Spinal cord (tissue), 10 donors: Measurements from ENCODE around the gene FCHSD1. TPM values are rescaled to one million over a fixed set of nuclear protein-coding genes. Genes with fewer than 3 reads are reported as not detected.

ENCODE experiments used
- DNase-seq, 6 donors: peaks; one replicate each; pipeline versions ENCODE4 v3.0.0 to v3.0.0-alpha.2; 2013 to 2015; ENCODE audit warnings: low spot score in 6 of 6, low read depth in 4 of 6
- H3K27ac ChIP-seq: one replicate; pipeline ENCODE4 v1.5.1; 2013; ENCODE audit warnings: low read depth, low read length, control low read depth
- H3K27me3 ChIP-seq: one replicate; pipeline ENCODE4 v1.6.1; 2013; ENCODE audit warnings: low read length; ENCODE audit not compliant: control insufficient read depth, insufficient read depth
- H3K36me3 ChIP-seq: one replicate; pipeline ENCODE4 v1.6.1; 2013; ENCODE audit warnings: low read length; ENCODE audit not compliant: control insufficient read depth, insufficient read depth
- H3K4me1 ChIP-seq: one replicate; pipeline ENCODE4 v1.6.1; 2013; ENCODE audit warnings: low read length; ENCODE audit not compliant: control insufficient read depth, insufficient read depth
- H3K4me3 ChIP-seq: one replicate; pipeline ENCODE4 v1.5.1; 2013; ENCODE audit warnings: low read depth, low read length, control low read depth
- H3K9me3 ChIP-seq: one replicate; pipeline ENCODE4 v1.6.1; 2013; ENCODE audit warnings: low read length; ENCODE audit not compliant: control insufficient read depth, insufficient read depth
- WGBS: methylation state at CpG from one replicate; pipeline ENCODE4 v1.1.5; 2013; ENCODE audit warnings: missing lambda C conversion rate; ENCODE audit not compliant: insufficient coverage; 5-methylcytosine and 5-hydroxymethylcytosine counted together
- polyA plus RNA-seq, 2 donors: library from polyadenylated mRNA; unstranded; fragments of 120-200 nt; gene quantifications; one replicate each; pipeline ENCODE4 v1.2.1, GENCODE V29; 2013; ENCODE audit not compliant: insufficient read length in 2 of 2
- total RNA-seq, 2 donors: library from RNA; depleted of rRNA in 1 of 2; stranded (reverse); fragments of 120-200 nt in 1 of 2; fragments of >200 nt in 1 of 2; gene quantifications; one replicate each; pipeline versions ENCODE4 v1.2.3 to v1.2.4, GENCODE V29; 2013 to 2014
- donor health status: healthy.

Gene FCHSD1
- total and polyA plus RNA-seq, 4 donors, result 8.1 to 20.0 (median 13.3) TPM

GRCh38 chr5:141691286-141691866 lies 40.2 kb upstream of the FCHSD1 start:
- no peak overlapping the region for H3K4me3 ChIP-seq
- peaks cover 2% of the 10 kb centered on the region for H3K27me3 ChIP-seq
- WGBS, result 63% methylated on average over 7 of the region's 9 CpGs
- H3K36me3 ChIP-seq, result no peaks in the 10 kb centered on the region
- no peak overlapping the region for H3K27ac ChIP-seq
- no peak for DNase-seq
- peaks cover 41% of the 10 kb centered on the region for H3K4me1 ChIP-seq
- H3K9me3 ChIP-seq, result no peaks in the 10 kb centered on the region

- 71% methylated on average over 2 of the region's 3 CpGs for WGBS
- no peak for DNase-seq
- Histone ChIP-seq H3K27me3 (peaks cover 2% of the 10 kb centered on the region), H3K4me3 (no peak overlapping the region), H3K36me3 (no peaks in the 10 kb centered on the region), H3K4me1 (peaks cover 16% of the 10 kb centered on the region), H3K27ac (no peak overlapping the region), H3K9me3 (no peaks in the 10 kb centered on the region)
Observed at GRCh38 chr5:141686648-141687416, 35.6 kb upstream of the FCHSD1 start.

- Histone ChIP-seq H3K36me3 (no peaks in the 10 kb centered on the region), H3K27me3 (peaks cover 2% of the 10 kb centered on the region), H3K27ac (no peak overlapping the region), H3K4me1 (peaks cover 27% of the 10 kb centered on the region), H3K9me3 (no peaks in the 10 kb centered on the region), H3K4me3 (no peak overlapping the region)
- WGBS, result 100% methylated on average over 1 of the region's 1 CpG
- DNase-seq, result no peak
Observed at GRCh38 chr5:141685591-141685990, 34.4 kb upstream of the FCHSD1 start.

- Histone ChIP-seq H3K27ac (no peak overlapping the region), H3K36me3 (peaks cover 6% of the 10 kb centered on the region), H3K9me3 (no peaks in the 10 kb centered on the region), H3K27me3 (no peaks in the 10 kb centered on the region), H3K4me1 (peaks cover 28% of the 10 kb centered on the region), H3K4me3 (no peak overlapping the region)
- DNase-seq, result no peak
Observed at GRCh38 chr5:141683596-141684141, 32.5 kb upstream of the FCHSD1 start.

GRCh38 chr5:141681695-141682641 lies 30.8 kb upstream of the FCHSD1 start, which contains the start of gene ARAP3:
Gene ARAP3 (minus strand): TSS chr5:141682230. CDS start chr5:141680486, 1,744 bp downstream.
- H3K4me3 ChIP-seq, result peak within 1 kb of the TSS; percentile 28
- peak in 1 of 6 donors; percentile 76 for DNase-seq
- 9% methylated on average over 70 of the region's 77 CpGs for WGBS

GRCh38 chr5:141681295-141681694 lies 30.1 kb upstream of the FCHSD1 start:
- WGBS, result 73% methylated on average over 2 of the region's 2 CpGs
- Histone ChIP-seq H3K27ac (peak overlapping the region; percentile 29), H3K4me3 (peak overlapping the region; percentile 1), H3K9me3 (no peaks in the 10 kb centered on the region), H3K4me1 (peaks cover 28% of the 10 kb centered on the region), H3K36me3 (peaks cover 6% of the 10 kb centered on the region), H3K27me3 (no peaks in the 10 kb centered on the region)
- DNase-seq, result no peak

More at GRCh38 chr5:141681695-141682641, 30.8 kb upstream of the FCHSD1 start, which contains the start of gene ARAP3:
- Histone ChIP-seq H3K27me3 (no peaks in the 10 kb centered on the region), H3K27ac (peak within 1 kb of the TSS; percentile 29), H3K36me3 (peaks cover 6% of the 10 kb centered on the region), H3K9me3 (no peaks in the 10 kb centered on the region), H3K4me1 (peaks cover 28% of the 10 kb centered on the region)

GRCh38 chr5:141680751-141681201 lies 29.6 kb upstream of the FCHSD1 start:
- no peak overlapping the region for H3K4me3 ChIP-seq
- no peaks in the 10 kb centered on the region for H3K27me3 ChIP-seq
- H3K27ac ChIP-seq, result no peak overlapping the region
- 17% methylated on average over 1 of the region's 6 CpGs for WGBS
- DNase-seq, result peak in 2 of 6 donors; percentile 27 to 49
- no peaks in the 10 kb centered on the region for H3K9me3 ChIP-seq
- H3K4me1 ChIP-seq, result peaks cover 28% of the 10 kb centered on the region
- peaks cover 6% of the 10 kb centered on the region for H3K36me3 ChIP-seq

- H3K9me3 ChIP-seq, result no peaks in the 10 kb centered on the region
- DNase-seq, result no peak
- WGBS, result 92% methylated on average over 16 of the region's 16 CpGs
- H3K27ac ChIP-seq, result no peak overlapping the region
- H3K4me3 ChIP-seq, result no peak overlapping the region
- no peaks in the 10 kb centered on the region for H3K27me3 ChIP-seq
- H3K36me3 ChIP-seq, result peaks cover 6% of the 10 kb centered on the region
- peaks cover 28% of the 10 kb centered on the region for H3K4me1 ChIP-seq
Observed at GRCh38 chr5:141680178-141680577, 29.0 kb upstream of the FCHSD1 start.

- no peak overlapping the region for H3K27ac ChIP-seq
- peaks cover 31% of the 10 kb centered on the region for H3K4me1 ChIP-seq
- peaks cover 7% of the 10 kb centered on the region for H3K36me3 ChIP-seq
- no peaks in the 10 kb centered on the region for H3K27me3 ChIP-seq
- no peak overlapping the region for H3K4me3 ChIP-seq
- no peak for DNase-seq
- no peaks in the 10 kb centered on the region for H3K9me3 ChIP-seq
Observed at GRCh38 chr5:141677415-141677814, 26.2 kb upstream of the FCHSD1 start.
